NCI-H748 treated with DMSO at 0.1 percent for 48 hours (cell line): ENCODE measurements around the gene CCL3.
"Not testable (repeated sequence)": the region's sequence is repeated elsewhere in the genome, so short reads cannot be mapped to it uniquely, and the experiment has no call there.

Experiments
- DNase-seq: peaks from one replicate; lab custom pipeline; 2025; lab: John Stamatoyannopoulos, UW

CCL3 gene

GRCh38 chr17:36089888-36090836 lies at the start of gene CCL3:
TSS of gene CCL3 (minus strand) at chr17:36090143. CDS start at chr17:36090058, 85 bp downstream.
- DNase-seq, result no peak

- no peak for DNase-seq
These were observed 46.5 kb upstream of the CCL3 start for GRCh38 chr17:36136439-36136838.

GRCh38 chr17:36136036-36136435 lies 46.1 kb upstream of the CCL3 start:
- no peak for DNase-seq

GRCh38 chr17:36135465-36135864 lies 45.5 kb upstream of the CCL3 start:
- DNase-seq, result no peak

GRCh38 chr17:36133602-36134236 lies 43.8 kb upstream of the CCL3 start:
- DNase-seq, result peak; percentile 6

- DNase-seq, result no peak
These were observed 42.5 kb upstream of the CCL3 start for GRCh38 chr17:36132421-36132831.

- DNase-seq, result no peak
These were observed 42.0 kb upstream of the CCL3 start for GRCh38 chr17:36131931-36132330.

GRCh38 chr17:36131421-36131820 lies 41.5 kb upstream of the CCL3 start:
- DNase-seq, result no peak

- DNase-seq, result no peak
These were observed 40.4 kb upstream of the CCL3 start for GRCh38 chr17:36130346-36130745.

GRCh38 chr17:36129616-36130015 lies 39.7 kb upstream of the CCL3 start:
- no peak for DNase-seq

GRCh38 chr17:36128411-36128978 lies 38.6 kb upstream of the CCL3 start:
- DNase-seq, result no peak

- no peak for DNase-seq
These were observed 38.0 kb upstream of the CCL3 start for GRCh38 chr17:36127911-36128310.

GRCh38 chr17:36127199-36127893 lies 37.4 kb upstream of the CCL3 start:
- no peak for DNase-seq

- no peak for DNase-seq
These were observed 35.2 kb upstream of the CCL3 start for GRCh38 chr17:36124879-36125824.

GRCh38 chr17:36123431-36123830 lies 33.5 kb upstream of the CCL3 start:
- no peak for DNase-seq

GRCh38 chr17:36121099-36121498 lies 31.2 kb upstream of the CCL3 start:
- DNase-seq, result not testable (repeated sequence)

GRCh38 chr17:36120221-36120620 lies 30.3 kb upstream of the CCL3 start:
- no peak for DNase-seq

GRCh38 chr17:36118477-36119353 lies 28.8 kb upstream of the CCL3 start:
- DNase-seq, result no peak

- DNase-seq, result no peak
These were observed 27.8 kb upstream of the CCL3 start for GRCh38 chr17:36117505-36118382.
